NCI-H510A treated with DMSO at 0.1 percent for 48 hours (cell line): ENCODE data around the gene GPR162.

ENCODE experiments used
- DNase-seq: peaks from one replicate; lab custom pipeline; 2025; lab: John Stamatoyannopoulos, UW

The GPR162 gene

DNA sequence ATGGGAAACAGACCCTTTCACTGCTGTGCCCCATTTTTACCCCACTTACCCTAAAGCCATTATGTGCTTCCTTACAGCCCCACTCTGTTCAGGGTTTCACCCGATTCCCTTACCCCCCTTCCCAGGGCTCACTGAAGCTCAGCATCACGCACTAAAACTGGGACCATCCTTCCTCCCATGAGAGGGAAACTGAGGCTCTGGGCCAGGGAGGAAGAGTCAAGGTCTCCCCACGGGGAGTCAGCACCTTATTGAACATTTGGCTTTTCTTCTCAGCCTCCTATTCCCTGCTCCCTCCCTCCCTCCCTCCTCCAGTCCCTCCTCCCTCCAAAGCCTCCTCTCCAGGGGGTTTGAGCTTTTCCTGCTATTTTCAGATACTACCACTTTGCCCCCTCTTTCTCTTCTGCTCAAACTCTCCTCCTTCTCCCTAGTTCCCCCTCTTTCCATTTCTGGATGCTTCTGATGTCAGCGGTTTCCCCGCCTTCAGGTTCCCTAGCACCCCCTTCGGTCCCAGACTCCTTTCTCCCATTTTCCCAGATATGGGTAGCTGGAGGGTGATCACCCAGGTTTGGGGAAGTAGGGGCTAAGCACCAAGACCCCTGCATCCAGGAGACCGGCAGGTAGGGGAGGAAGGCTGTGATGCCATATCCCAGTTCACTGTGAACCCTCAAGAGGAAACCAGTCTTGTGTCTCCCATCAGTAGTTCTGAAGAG lies 960 bp downstream of the GPR162 start:
- no peak for DNase-seq

DNA sequence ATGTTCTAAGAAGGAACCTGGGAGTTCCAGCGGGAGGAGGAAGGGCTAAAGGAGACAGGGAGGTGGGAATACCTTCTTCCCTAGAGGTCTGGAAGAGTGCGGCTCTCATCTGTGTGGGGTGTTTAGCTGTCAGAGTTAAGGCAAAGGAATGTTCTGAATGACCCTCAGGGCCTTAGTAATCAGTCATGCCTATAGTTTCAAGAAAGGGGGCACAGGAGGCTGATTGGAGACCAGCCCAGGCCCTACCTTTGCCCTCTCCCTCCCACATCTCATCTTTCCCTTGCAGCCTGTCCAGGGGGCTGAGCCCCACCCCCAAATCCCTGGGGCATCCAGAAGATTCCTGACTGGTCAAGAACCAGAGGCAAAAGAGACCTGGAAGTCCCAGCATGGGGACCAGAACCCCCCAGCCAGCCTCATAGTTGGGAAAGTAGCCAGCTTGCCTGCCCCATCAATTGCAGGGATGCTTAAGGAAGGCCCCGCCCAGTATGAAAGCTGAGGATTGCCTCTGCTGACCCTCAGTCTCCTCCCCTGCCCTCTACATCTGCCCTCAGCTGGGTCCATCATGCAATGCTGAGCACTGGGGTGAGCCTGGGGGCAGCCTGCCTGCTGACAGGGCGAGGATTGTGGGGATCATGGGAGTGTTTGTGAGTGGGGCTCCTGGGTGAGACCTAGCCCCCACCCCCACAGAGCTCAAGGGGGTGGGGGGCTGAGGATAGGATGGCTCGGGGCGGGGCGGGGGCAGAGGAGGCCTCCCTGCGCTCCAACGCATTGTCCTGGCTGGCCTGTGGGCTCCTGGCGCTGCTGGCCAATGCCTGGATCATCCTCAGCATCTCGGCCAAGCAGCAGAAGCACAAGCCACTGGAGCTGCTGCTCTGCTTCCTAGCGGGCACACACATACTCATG lies 1.8 kb downstream of the GPR162 start:
- DNase-seq = no peak

DNA sequence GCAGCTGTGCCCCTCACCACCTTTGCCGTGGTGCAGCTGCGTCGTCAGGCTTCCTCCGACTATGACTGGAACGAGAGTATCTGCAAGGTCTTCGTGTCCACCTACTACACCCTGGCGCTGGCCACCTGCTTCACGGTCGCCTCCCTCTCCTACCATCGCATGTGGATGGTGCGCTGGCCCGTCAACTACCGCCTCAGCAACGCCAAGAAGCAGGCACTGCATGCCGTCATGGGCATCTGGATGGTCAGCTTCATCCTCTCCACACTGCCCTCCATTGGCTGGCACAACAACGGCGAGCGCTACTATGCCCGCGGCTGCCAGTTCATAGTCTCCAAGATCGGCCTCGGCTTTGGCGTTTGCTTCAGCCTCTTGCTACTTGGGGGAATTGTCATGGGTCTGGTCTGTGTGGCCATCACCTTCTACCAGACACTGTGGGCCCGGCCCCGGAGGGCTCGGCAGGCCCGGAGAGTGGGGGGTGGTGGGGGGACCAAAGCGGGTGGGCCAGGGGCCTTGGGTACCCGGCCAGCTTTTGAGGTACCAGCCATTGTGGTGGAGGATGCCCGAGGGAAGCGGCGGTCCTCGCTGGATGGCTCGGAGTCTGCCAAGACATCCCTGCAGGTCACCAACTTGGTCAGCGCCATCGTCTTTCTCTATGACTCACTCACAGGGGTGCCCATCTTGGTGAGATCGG lies 2.6 kb downstream of the GPR162 start:
- DNase-seq = no peak

DNA sequence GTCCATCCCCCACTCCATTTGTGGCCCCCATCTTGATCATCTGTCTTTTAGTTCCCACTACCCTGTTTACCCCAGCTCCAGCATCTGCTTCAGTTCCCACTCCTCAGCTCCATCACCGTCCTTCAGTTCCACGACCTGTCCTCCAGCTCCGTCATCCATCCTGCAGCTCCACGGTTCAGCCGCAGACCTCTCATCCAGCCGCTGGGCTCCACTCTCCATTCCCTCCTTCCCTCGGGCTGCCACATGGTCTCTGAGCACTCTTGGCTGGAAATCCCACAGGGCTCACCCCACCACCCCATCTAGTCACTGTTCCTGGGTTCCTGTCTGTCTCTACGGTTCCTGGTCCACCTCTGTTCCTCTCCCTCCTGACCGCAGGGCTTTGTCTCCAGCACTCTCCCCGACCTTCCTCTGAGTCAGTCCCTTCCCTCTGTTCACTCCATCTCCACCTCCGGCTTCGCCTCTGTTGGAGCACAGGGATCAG lies 3.3 kb downstream of the GPR162 start:
- no peak for DNase-seq

DNA sequence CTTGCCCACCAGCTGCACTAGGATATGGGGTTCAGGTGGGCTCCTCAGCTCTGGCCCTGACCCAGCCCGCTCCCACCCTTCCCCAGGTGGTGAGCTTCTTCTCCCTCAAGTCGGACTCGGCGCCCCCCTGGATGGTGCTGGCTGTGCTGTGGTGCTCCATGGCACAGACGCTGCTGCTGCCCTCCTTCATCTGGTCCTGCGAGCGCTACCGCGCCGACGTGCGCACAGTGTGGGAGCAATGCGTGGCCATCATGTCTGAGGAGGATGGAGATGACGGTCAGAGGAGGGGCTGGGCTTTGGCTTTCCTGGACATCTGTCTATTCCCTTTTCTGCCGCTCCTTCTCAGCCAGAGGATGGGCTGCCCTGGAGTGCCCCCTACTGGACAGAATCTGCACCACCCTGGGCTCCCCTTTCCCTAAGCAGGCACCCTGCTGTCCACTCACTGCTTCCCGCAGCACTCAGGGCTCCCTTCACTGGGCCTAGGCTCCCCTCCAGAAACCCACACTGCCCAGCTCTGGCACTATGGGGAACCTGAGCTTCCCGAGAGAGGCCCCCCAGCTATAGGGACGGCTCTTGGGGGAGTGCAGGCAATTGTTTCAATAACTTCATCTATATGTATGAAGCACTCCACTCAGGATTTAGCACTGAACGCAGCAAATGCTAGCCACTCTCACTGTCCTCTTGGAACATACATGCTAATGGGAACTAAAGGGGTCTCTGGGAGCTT lies 3.9 kb downstream of the GPR162 start:
- peak; percentile 69 for DNase-seq

DNA sequence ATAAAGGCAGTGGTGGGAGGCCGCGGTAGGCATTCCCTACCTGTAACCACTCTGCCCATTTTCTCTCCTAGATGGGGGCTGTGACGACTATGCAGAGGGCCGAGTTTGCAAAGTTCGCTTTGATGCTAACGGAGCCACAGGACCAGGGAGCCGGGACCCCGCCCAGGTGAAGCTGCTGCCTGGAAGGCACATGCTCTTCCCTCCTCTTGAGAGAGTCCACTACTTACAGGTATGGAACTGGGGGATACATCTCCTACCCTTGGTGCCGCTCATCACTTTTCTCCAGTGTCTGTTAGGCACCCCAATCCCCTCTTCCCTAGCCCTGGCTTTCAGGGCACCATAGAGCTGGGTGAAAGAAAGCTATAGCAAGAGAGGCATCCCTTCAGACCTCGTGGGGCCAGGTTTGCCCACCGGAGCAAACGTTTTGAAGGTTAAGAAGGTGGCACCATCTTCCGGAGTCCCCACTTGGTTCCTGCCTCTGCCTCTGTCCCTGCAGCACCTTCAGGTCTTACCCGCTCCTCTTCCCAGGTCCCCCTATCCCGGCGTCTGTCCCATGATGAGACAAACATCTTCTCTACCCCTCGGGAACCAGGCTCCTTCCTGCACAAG lies 4.6 kb downstream of the GPR162 start:
- DNase-seq = no peak

DNA sequence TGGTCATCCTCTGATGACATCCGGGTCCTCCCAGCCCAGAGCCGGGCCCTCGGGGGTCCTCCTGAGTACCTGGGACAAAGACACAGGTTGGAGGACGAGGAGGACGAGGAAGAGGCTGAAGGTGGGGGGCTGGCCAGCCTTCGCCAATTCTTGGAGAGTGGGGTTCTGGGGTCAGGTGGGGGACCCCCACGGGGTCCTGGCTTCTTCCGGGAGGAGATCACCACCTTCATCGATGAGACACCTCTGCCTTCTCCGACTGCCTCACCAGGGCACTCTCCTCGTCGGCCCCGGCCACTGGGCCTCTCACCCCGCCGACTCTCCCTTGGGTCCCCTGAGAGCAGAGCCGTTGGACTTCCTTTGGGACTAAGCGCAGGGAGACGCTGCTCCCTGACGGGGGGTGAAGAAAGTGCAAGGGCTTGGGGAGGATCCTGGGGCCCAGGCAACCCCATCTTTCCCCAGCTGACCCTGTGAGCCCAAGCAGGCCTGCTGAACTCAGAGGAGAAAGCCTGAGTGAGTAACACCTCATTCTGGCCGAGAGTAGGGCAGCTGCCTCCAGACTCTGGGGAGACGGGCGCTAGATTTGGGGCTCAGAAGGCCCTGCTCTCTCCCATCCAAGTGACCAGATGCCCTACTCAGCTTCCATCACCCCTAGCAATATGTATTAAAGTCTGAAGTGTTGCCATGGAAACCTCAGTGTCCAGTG lies 5.3 kb downstream of the GPR162 start:
- DNase-seq = no peak

DNA sequence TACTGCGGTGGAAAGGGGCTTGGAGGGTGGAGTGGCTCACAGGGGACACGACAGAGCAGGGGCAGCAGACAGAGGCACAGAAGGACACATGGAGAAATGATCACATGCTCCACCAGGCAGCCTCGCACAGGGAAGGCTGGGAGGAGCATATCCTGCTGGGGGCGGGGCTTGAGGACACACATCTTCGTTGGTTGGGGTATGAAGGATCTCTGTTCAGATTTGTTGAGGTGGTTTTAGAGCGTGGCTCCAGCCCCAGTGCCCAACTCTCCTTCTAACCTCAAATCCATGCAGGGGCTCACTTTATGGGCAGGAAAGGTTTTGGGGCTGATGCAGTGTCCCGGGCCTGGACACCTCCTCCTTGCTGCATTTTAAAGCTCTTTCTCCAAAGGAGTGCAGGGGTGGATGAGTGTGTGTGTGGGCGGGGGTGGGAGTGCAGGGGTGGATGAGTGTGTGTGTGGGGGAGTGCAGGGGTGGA lies 5.9 kb downstream of the GPR162 start:
- DNase-seq = peak; percentile 38

DNA sequence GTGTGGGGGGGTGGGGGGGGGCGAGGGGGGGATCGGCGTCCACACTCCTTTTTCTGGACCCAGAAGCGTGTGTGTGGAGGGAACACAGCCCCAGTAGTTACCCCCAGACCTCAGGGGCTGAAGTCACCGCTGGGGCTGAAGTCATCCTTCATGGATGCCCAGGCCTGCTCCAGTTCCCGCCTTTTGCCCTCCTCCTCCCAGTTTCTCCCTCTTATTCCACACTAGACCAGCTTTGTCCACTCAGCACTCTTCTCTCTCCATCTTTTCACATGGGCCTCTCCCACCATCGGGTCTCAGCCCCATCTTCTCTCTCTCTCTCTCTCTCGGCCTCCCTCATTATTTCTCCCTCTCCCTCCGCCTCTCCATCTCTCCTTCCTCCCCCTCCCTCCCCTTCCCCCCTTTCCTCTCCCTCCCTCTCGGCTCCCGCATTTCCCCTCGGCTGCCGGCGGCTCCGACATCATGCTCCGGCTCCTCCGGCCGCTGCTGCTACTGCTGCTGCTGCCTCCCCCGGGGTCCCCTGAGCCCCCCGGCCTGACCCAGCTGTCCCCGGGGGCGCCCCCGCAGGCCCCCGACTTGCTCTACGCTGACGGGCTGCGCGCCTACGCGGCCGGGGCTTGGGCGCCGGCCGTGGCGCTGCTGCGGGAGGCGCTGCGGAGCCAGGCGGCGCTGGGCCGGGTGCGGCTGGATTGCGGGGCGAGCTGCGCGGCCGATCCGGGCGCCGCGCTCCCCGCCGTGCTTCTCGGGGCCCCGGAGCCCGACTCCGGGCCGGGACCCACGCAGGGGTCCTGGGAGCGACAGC lies 6.6 kb downstream of the GPR162 start, which contains the start of gene P3H3:
Gene P3H3, plus strand, starts transcription at position 426 of the 799 bp plus-strand sequence. Its CDS starts 34 bp downstream, at position 460.
- DNase-seq = peak; percentile 23

DNA sequence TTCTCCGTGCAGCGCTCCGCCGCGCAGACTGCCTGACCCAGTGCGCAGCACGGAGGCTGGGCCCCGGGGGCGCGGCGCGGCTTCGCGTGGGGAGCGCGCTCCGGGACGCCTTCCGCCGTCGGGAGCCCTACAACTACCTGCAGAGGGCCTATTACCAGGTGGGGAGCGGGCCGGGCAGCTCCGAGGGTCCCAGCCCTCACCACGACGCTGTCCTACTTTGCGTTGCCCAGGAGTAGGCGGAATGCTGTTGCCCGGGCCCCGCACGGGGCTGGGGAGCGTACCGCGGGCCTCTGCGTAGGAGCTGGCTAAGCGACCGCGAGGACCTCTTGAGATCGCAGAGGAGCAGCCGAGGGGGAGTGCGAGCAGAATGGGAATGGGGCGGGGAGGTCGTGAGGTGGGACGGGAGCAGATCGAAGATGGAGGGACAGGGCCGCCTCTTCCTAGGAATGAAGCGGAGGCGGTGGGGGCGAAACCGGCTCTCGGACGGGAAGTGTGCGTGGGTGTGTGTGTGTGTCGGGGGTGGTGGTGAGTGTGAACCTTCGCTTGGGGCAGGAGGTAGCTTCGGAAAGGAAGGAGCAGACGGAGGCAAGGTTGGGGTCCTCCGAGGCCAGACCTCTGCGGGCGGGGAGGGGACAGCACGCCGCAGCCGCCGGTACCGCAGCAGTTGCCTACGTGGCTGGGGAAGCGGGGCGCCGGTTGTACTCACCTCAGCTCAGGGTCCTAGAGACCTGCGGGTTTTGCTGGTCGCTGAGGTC lies 7.3 kb downstream of the GPR162 start:
- no peak for DNase-seq

DNA sequence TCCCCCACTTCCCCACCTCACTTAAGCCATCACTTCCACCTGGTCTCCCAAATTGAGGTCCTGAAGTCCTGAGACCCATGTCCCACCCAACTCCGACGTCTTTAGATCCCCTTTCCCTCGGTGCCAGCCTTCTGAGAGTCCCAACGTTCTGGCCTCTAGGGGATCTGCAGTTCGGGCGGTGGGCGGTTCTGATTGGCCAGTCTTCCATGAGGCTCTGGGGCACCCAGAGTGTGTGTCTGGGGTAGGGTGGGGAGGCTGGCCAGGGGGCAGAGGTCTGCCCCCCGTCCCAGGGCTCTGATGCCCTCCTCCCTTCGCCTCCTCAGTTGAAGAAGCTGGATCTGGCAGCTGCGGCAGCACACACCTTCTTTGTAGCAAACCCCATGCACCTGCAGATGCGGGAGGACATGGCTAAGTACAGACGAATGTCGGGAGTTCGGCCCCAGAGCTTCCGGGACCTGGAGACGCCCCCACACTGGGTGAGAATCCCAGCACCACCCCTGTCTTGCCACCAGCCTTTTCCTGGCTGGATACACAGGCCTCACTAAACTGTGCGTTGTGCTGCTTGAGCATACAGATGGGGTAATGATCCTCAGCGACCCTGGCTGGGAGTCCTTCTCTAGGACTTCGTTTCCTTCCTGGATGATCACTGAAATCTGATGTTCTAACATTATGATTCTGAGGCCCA lies 8.1 kb downstream of the GPR162 start:
- no peak for DNase-seq

DNA sequence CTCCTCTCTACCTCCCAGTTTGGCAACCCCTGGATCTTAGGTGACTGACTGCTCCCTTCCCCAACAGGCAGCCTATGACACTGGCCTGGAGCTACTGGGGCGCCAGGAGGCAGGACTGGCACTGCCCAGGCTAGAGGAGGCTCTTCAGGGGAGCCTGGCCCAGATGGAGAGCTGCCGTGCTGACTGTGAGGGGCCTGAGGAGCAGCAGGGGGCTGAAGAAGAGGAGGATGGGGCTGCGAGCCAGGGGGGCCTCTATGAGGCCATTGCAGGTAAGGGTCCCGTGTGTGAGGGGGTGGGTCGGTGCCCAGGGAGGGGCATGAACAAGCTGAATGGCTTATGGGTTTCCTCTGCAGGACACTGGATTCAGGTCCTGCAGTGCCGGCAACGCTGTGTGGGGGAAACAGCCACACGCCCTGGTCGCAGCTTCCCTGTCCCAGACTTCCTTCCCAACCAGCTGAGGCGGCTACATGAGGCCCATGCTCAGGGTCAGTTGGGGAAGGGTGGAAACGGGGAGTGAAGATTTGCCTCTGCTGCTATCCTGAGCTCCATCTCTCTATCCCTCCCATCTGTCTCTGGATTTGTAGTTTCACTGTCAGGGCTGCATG lies 8.8 kb downstream of the GPR162 start:
- DNase-seq = no peak

DNA sequence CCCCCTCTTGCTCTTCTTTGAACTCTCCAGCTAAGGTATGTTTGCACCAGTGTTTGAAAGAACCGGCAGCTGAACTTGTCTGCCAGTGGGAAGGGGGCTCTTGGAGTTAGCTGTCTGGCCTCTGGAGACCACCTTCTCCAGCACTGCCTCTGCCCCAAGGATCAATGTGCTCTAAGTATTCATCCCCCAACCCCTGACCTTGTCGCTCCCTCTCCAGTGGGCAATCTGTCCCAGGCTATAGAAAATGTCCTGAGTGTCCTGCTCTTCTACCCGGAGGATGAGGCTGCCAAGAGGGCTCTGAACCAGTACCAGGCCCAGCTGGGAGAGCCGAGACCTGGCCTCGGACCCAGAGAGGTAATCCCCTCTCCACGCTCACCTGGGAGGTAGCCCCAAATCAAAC lies 9.4 kb downstream of the GPR162 start:
- no peak for DNase-seq

DNA sequence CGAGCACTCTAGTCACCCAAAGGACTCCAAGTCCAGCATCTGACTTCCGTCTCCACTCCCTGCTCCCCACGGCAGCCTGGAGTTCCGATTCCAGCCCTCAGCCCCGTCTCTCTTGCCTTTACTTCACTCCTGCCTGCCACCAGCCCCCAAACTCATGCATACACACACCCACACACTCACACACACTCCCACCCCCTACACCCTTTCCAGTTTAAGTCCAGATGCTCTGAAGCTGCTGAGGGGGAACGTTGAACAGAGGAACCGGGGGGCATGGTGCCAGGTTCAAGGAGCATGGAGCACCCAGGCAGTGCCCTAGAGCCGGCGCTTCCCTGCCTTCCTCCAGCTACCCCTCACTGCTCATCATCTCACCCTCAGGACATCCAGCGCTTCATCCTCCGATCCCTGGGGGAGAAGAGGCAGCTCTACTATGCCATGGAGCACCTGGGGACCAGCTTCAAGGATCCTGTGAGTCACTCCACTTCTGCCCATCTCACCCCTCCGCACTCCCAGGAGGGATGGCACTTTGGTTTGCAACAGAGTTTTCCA lies 9.9 kb downstream of the GPR162 start:
- no peak for DNase-seq

DNA sequence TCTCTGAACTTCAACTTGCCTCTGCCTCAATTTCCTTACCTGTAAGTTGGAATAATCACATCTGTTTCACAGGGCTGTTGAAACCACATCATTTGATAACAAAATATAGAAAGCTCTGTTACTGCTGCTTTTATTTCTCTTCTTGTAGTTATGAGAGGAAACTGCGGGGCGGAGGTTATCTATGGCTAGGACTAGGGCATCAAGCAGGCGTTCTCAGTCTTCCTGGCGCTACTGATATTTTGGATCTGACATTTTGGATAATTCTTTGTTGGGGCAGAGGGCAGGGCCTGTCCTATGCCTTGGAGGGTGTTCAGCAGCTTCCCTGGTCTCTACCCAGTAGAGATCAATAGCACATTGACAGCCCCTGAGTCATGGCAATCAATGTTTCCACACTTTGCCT lies 10.5 kb downstream of the GPR162 start:
- no peak for DNase-seq

DNA sequence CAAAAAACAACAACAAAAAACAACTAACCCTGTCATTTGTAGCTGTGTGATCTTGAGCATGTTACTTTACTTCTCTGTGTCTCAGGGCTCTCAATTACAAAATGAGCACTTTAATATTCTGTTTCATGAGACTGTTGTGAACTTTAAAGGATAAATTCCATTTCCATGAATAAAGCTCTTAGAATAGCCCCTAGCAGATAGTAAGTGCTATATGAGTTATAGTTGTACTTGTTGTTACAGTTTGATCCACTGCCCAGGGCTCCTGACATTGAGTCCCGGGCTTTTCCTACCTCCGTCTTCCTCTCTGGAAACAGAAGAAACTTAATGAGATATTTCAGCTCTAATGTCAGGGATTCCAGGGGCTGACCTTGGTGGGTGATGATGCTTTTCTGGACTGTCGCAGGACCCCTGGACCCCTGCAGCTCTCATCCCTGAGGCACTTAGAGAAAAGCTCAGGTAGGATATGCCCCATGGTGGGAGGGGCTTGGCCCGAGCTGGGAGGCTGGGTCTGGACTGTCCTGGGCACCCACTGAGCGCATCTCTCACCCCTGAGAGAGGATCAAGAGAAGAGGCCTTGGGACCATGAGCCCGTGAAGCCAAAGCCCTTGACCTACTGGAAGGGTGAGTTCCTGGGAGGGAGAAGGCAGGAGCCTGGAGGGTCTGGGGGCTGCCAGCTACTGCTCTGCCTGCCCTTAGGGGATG lies 11.7 kb downstream of the GPR162 start:
- no peak for DNase-seq

DNA sequence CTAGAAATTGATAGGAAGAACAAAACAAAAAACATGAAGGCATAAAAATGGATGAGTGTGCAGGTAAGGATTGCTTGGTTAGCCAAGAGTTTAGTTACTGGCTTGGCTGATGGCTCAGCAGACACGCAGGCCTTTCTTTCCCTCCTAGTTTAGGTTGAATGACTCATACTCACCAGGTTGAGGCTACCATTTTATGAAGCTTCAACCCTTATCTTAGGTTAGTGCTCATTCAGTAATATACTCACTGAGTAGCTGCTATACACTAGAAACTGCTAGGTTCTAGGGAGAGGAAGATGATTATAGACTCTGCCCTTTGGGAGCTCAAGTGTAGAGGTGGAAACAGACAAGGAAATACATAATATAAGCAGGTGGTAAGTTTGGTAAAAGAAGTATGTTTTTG lies 12.6 kb downstream of the GPR162 start:
- no peak for DNase-seq
